GM12874 (cell line): ENCODE data around the gene CGNL1.

Experiments used
- CTCF ChIP-seq: IDR thresholded peaks from 2 replicates; pipeline ENCODE4 v1.5.1; 2011; ENCODE audit warnings: low read depth, mild to moderate bottlenecking, control low read depth, low read length, moderate library complexity; ENCODE audit not compliant: insufficient read depth

The CGNL1 gene

GRCh38 chr15:57559875-57560274 is 183.6 kb downstream of the CGNL1 start:
- peak; percentile 90 for TF ChIP-seq CTCF

GRCh38 chr15:57561041-57561711 is 184.9 kb downstream of the CGNL1 start:
- peak; percentile 82 for TF ChIP-seq CTCF

GRCh38 chr15:57562196-57562769 is 186.0 kb downstream of the CGNL1 start:
- TF ChIP-seq CTCF = no peak

GRCh38 chr15:57563416-57563815 is 187.1 kb downstream of the CGNL1 start:
- TF ChIP-seq CTCF = no peak

- no peak for TF ChIP-seq CTCF
Observed at GRCh38 chr15:57565311-57565710, 189.0 kb downstream of the CGNL1 start.

GRCh38 chr15:57566834-57567233 is 190.5 kb downstream of the CGNL1 start:
- TF ChIP-seq CTCF = no peak

- TF ChIP-seq CTCF = no peak
Observed at GRCh38 chr15:57567891-57568290, 191.6 kb downstream of the CGNL1 start.
